Activated T-cell treated with anti-CD3 and anti-CD28 coated beads for 1 hour (primary cell): Measurements from ENCODE around the gene RERE.
"Not testable (repeated sequence)": the region's sequence is repeated elsewhere in the genome, so short reads cannot be mapped to it uniquely, and the experiment has no call there.

Experiments used
- DNase-seq: peaks from one replicate; pipeline ENCODE4 v3.0.0-alpha.2; 2020; ENCODE audit warnings: low read depth

The RERE gene

DNA sequence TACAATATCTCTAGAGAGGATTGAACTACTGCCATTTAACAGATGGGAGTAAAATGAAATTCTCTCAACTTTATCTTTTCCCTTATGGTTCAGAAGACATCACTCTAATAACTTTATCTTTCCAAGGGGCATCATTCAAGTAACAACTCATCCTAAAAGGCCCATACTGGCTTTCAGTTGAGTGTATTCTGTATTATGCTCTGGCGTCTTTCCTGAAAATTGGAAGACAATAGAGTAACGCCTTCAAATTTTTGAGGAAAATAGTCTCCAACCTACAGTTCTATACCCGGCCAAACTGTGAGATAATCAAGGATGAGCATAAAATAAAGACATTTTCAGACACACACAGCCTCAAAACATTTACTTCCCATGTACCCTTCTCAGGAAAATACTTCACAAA, 103.3 kb downstream of the RERE start:
- no peak for DNase-seq

DNA sequence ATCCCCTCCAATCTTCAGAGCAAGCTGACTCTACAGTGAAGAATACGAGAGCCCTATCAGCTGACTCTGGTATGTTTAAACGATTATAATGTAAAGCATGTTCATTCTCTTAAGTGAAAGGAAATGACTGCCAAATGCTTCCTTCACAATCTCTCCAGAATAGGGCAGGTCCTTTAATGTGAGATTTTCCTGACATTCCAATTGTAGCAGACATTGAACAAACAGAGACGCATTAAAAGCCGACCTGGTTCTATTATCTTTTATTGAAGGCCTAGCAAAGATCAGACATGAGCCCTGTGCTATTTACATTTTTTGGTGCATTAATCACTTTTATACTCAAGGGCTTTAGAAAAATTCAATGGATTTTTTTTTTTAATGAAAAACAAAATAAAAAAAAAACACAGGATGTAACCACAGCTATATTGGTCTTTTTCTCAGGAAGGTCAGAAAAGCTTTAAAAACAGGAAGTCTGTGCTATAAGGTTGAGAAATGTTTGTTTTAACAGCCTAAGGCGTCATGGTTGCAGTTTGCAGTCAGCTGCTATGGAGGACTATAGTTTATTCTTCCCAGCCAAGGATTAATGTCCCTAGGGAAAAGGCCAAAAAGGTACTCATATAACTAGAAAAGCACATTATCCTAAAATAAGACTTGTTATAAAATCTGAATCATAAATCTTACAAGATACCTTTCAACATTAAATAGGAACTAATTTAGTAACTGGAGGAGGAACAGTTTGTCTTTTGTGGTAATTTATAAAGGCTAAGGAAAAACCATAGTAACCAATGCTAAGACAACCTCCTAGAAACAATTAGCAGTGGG, 104.8 kb downstream of the RERE start:
- no peak for DNase-seq

DNA sequence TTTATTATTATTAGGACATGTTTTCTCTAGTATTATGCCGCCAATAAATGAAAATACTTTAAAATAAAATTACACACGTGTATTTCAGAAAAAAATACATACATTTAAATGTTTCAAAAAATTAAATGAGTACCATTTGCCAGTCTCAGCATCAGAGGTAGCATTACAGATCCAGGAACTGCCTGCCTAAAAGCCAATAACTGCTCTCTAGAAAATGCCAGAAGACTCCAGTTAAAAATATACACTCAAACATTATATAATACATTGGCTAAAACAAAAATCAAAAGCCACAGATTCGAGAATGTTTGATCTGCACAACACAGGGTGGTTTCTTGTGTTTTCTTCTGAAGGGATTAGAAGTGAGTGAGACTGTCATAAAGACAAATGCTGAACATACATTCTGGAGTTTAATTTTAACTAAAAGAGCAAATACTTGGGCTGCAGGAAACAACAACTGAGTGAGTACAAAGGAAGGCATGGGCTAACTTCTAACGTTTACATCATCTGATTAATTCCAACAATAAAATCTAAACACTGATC, 105.5 kb downstream of the RERE start:
- DNase-seq = no peak

DNA sequence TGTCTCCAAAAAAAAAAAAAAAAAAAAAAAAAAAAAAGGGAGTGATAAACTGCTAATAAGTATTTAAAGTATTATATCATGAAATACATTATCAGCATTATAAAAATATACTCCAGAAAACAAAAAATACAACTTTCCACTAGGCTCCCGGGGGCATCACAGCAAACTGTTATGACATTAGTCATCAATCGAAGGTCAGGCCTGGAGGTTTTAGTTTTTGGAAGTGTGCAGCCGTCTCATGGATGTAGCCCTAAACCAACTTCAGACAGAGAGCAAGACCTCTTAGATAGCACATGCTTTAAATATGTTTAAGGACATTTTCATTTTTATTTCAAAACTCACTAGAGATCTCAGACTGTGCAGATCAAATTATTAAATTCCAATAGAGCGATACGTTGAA, 106.3 kb downstream of the RERE start:
- no peak for DNase-seq

DNA sequence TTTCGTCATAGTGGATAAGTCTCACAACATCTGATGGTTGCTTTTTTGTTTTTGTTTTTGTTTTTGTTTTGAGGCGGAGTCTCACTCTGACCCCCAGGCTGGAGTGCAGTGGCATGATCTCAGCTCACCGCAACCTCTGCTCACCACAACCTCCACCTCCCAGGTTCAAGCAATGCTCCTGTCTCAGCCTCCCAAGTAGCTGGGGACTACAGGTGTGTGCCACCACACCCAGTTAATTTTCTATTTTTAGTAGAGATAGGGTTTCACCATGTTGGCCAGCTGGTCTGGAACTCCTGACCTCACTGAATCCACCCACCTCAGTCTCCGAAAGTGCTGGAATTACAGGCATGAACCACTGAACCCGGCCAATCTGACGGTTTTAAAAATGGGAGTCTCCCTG, 109.2 kb downstream of the RERE start:
- no peak for DNase-seq

DNA sequence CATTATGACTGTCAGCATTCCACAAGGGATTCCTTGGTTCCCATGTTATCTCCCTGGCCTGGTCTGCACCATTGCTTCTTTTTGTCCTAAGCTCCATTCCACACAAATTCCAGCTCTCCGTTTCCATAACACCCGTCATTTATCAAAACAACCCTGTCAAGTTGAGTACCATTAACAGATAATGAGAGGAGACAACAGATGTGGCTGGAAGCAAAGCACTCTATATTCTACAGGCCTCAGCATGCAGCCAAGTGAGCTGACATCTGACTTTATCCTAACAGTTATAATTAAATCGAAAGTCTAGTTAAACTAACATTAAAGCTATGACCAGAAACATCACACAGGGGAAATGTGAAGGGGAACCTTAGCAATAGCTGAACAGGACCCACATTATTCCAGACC, 110.4 kb downstream of the RERE start:
- DNase-seq = no peak

DNA sequence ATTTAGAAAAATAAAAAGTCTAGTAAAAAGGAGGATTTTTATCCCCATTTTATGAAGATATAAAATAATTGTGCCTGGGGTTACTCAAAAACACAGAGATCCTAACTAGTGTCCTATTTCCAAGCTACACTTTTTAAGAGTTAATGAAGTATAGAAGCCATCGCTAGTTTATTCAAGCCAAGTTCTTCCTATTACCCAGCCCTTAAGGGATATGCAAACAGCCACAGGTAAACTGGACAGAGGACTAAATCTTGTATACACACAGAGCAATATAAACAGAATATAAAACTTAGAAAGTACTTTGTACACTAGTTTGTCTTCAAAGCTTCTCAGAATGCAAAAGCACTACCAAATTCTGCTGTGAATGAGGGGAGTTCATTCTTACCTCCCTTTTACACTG, 111.1 kb downstream of the RERE start:
- no peak for DNase-seq

DNA sequence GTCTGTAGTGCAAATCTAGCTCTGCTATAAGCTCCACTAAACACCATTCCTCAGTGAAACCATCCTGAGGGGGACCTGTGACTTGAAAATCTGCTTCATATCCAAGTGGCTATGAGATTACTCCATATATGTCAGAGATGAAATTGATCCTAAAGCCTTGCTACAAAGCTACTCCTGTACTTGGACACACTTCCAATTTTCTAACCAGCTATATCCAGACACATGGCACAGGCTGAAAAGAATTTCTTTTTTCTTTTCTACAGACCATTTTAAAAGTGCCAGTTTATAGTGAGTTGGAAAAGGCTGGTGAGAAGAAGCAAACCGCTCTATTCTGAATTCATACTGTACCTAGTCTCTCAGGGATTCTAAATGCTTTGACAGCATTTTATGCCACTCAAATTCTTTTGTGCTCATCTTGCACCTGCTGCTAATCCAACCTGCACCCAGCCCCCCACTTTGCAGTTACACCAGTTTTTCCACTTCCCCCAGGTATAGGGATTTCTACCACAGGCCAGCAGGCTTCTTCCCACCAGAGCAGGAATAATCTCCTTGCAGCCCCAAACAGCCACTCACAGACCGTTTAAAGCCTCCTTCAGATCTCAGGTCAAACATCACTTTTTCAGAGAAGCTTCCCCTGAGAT, 112.5 kb downstream of the RERE start:
- no peak for DNase-seq

DNA sequence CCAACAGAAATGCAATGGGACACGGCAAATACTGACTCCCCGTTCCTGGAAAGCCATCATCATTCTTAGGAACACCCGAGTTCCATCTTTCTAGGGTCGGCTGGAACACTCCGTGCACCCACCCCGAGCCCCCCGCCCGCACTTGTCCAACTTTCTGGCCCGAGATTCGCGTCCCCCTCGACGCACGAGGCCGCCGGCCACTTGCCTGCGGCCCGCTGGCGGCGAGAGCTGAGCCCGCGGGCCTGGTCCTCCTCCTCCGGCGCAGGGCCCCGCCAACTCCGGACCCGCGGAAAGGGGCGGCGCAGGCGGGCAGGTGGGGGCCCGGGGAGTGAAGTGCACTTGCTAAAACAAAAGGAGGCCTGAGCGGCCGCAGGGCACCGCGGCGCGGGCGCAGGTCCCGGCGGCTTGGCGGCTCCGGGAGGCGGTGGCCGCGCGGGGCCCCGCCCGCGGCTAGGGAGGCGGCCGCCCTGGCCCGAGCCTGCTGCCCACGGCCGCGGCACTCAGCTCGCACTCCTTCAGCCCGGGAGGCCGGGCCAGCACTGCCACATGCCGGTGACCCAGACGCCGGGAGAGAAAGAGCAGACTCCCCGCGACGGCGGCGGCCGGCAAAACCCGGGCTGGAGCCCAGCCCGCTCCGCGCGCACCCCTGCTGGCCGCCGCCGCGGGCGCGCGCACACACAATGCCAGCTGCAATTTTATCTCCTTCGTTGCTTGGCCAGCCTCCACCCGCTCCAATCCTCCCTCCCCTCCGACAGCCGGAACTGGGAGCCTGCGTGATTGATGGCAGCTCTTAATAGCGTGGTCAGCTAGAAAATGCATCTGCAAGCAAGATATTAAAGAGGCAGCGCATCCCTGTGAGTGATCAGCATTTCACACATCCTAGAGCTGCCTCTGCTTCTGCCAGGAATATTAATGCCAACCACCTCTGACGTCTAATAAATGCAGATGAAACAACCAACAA, 114.3 kb downstream of the RERE start:
- peak; percentile 20 for DNase-seq

DNA sequence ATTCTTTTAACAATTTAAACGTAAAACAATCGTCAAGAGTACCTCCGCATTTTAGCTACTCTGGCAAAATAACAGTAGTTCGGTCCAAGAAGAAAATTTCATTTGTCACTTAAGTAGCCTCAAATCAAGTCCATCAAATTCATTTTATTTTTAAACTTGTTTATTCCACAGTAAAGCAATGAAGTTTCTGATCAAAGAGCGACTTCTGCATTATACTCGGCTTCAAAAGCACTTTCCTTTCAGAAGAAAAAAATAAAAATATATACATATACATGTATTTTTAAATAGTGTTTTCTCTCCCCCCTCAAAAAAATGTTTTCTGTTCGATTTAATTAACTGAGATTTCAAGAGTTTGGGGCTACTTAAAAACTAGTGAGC, 115.0 kb downstream of the RERE start:
- DNase-seq = no peak

DNA sequence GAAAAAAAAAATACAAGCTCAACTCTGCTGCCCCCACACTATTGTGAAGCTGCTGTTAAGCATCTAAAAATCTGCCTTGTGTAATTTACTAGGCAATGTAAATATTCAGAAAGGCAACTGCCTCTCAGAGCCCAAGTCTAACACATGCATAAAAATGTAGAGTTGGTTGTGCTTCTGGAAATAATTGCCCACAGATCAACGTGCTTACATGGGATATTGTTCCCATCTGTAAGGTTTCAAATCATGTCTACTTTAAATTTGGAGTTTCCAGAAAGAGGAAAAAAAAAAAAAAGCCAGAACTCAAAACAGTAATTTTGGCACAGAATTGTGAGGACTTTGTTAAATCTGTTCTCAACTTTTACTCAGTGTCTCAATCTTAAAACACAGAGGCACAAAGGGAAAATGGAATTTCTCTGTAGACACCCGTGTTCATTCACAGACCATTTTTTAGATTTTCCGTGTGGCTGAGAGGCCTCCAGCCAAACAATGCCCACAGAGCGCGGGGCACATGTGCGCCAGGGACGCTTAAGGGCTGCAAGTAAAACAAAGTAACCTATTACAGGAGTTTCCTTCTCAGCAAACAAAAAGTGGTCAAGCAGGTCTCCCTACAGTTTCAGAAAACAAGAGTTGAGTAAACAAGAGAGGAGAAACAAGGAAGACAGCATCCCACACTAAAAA, 115.5 kb downstream of the RERE start:
- DNase-seq = no peak

DNA sequence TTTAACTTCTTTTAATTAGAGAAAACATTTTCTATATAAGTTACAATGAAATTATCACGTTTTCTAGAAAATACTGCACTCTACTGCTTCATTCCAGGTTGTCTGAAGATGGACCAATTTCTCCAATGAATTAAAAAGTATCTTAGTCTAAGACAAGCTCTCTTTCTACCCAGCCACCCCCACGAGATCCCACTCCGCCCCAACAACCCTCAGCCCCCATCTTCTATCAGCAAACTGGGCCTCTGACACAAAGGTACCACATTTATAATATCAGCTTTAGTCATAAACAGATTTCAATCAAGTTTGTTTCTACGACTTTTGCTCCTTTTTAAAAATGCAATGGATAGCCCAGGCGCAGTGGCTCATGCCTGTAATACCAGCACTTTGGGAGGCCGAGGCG, 117.8 kb downstream of the RERE start:
- no peak for DNase-seq

DNA sequence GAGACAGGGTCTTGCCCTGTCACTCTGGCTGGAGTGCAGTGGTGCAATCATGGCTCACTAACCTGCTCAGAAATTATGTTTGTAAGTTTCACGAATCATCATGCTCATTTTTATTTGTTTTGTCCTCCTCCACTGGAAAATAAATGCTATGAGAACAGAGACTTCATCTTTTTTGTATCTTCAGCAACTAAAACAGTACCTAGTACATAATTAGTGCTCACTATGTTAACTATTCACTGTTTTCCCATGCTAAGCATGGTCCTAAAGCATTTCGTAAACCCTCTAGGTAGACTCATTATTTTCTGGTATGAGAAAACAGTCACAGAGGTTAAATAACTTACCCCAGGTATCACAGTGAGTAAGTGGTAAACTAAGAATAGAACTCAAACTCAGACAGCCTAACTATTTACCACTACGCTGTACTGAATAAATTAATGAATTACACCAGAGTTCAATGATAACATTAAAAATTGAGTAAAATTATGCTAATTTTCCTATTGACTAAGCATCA, 118.4 kb downstream of the RERE start:
- no peak for DNase-seq

DNA sequence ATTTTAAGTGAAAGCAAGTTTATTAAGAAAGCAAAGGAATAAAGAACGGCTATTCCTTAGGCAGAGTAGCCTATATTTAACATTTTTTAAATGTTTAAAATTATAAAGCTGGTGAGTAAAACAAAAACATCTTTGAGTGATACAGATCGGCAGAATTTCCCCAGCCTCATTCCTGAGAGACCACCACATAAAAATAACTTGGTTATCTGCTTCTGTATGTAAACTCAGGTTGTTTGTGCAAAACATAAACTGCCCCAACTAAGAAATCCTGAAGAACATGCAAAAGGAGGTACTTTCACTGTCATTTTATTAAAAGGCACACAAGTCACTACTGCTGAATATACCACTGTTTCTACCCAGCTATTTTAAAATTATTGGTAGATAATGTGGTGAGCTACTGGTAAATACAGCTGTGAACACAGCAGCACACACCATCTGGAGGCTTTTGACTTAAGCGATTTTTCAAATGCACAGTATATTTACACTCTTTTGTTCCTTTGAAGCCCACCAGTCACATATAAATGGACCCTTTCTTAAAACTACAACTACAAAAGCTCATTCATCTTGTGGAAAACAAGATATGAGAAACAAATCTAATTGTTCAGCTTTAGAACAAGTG, 119.3 kb downstream of the RERE start:
- no peak for DNase-seq

DNA sequence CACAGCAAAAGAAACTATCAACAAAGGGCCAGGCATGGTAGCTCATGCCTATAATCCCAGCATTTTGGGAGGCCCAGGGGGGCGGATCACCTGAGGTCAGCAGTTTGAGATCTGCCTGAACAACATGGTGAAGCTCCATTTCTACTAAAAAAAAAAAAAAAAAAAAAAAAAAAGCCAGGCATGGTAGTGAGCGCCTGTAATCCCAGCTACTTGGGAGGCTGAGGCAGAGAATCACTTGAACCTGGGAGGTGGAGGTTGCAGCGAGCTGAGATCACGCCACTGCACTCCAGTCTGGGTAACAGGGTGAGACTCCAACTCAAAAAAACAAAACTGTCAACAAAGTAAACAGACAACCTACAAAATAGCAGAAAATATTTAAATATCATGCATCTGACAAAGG, 122.0 kb downstream of the RERE start:
- DNase-seq = not testable (repeated sequence)

DNA sequence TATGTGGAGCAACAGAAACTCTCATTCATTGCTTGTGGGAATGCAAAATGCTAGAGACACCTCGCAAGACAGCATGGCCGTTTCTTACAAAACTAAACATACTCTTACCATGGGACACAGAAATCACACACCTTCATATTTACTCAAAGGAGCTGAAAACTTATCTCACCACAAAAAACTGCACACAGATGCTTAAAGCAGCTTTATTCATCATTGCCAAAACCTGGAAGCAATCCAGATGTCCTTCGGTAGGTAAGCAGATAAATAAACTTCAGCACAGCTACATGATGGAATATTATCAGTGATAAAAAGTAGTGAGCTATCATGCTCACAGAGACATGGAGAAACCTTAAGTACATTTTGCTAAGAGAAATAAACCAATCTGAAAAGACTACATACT, 124.3 kb downstream of the RERE start:
- no peak for DNase-seq

DNA sequence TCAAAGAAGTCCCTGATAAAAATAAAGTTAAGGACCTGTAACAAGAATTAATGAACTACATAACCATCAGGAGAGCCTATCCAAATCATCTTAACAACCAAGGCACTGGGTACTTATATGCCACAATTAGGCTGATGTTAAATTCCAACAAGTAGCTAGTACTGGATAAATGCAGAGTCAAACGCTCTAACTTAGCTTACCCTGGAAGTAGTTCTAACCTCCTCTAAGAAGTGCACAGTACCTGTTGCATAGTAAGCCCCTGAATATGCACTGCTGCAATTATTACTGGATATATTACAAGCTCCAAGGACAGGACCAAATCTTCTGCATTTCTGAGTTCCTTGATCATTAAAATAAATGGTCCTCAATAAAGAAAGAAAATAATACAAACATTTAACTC, 125.8 kb downstream of the RERE start:
- DNase-seq = no peak

DNA sequence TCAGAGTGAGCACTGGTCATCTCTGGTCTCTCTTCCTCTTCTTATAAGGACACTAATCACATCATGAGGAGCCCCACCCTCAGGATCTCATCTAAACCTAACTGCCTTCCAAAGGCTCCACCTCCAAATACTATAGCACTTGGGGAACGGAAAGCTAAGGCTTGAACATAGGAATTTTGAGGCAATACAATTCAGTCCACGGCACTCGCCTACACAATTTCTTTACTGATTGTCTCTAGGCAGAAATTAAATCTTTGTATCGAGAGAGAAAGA, 127.3 kb downstream of the RERE start:
- no peak for DNase-seq

DNA sequence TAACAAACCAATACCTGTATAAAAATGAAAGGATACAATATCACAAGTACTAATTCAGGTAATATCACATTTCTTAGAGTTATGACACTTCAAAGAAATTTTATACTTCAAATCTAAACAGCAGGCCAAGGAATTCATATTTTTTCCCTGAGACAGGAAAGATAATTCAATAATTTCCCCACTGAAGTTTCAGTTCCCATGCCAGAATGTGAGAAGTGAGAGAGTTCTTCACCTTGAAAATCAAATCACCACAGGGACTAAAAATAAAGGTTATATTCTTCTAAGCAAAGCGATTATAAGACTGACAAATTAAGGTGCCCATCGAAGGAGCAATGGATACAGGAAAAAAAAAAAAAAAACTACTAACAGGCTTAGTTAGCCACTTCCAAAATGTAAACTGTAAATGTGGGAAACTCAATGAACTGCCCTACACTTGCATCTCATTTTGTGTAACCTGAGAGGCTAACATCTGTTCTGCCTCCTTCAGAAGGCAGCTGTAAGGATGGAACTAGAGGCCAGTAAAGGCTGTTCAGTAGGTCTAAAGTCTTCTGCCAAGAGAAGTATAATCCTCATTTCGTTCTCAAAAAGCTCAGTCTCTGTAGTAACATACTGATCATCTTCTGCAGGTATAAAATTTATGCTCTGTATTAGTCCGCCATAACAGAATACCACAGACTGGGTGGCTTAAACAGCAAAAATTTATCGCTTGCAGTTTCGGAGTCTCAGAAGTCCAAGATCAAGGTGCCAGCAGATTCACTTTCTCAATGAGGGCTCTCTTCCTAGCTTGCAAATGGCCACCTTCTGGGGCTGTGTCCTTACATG, 127.8 kb downstream of the RERE start:
- DNase-seq = no peak

DNA sequence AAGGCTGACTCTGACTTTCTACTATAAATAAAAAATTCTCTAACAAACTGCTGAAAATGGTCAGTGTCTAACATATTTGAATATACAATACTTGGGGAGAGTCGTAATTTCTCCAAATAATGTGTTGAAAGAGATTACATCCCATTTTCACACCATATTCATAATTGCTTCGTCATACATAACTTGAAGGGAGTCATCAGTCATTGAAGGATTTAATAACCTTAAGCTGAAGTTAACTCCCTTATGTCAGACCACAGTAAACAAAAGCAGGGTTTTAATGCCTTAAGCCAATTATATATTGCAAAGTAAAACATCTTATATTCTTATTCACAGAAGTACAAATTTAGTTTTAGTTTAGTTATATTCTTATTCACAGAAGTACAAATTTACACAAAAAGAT, 129.9 kb downstream of the RERE start:
- DNase-seq = no peak

DNA sequence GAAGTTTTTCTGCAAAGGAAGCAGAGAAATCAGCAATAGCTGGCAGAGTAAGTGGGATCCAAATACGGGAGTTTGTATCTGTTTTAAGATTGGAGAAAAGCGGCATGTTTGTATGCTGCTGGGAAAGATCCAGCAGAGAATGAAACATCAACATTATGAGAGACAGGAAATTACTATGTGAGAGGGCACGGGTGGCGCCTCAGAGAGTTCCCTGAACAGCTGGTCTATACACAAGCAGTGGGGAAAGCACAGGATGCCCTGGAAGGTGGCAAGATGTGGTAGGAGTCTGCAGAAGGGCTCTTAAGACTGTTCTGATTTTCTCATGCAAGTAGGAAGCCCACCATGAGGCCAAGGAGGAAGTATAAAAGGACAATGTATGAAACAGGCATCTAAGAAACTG, 130.4 kb downstream of the RERE start:
- no peak for DNase-seq
